IPS-NIHi7 (cell line): ENCODE measurements around the gene TRDMT1.
"Not testable (repeated sequence)": the region's sequence is repeated elsewhere in the genome, so short reads cannot be mapped to it uniquely, and the experiment has no call there.

Experiments used
- DNase-seq: peaks from one replicate; pipeline ENCODE4 v3.0.0; 2012; ENCODE audit warnings: mixed read lengths; ENCODE audit errors: extremely low spot score

The TRDMT1 gene

DNA sequence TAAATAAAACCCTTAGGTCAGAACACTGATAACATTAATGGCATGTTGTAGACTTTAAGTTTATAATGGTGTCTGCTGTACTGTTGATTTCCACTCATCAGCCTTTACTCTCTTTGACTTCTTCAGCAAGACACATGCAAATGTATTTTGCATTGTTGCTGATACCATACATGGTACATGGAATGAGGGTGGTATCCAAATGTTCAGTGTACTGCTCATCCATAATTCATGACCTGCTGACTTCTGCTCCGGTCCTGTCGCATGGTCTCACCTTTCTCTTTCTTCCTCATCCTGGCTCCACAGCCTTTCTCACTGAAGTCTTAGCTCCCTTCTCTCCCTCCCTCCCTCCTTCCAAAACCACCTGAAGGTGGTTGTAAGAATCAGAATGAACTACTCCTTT is 67.2 kb downstream of the TRDMT1 start:
- no peak for DNase-seq

DNA sequence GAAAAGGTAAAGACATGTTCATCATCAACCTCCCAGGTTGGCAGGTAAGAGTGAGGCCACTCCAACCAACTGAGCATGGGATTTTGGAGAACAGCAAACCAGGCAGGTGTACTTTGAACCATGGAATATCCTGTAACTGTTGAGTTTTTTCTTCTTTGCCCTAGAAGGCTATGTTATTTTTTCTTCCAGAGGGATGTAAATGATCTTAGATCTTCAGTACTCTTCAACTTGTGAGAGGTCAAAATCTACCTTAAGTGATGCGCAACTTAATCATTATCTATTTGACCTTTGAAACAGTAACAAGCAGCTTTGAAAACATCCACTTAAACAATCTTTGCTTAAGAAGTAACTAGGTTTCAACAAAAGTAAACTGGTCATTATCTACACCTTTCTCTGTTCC is 71.7 kb downstream of the TRDMT1 start, which contains the start of gene CUBN:
Gene CUBN (minus strand): TSS at position 71 of the 400 bp plus-strand sequence. CDS start 46 bp downstream, at position 25.
- no peak for DNase-seq

DNA sequence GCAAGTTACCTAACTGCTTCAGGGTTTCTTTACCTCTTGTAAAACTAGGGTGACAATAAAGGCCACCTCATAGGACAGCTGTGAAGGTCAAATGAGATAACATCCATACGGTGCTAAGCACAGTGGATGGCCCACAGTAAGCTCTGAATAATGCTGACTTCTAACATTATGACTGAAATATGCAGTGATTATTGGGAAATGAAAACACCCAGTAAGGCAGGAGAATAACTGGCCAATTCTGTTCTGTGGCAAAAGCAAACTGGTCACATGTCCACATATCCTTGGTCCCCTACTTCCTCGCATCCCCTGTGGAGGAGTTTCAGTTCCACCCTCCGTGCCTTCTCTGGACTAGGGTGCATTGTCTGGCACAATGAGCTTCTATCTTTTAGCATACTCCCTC is 73.2 kb downstream of the TRDMT1 start:
- no peak for DNase-seq

GRCh38 chr10:17126327-17126726 is 75.1 kb downstream of the TRDMT1 start:
- no peak for DNase-seq

DNA sequence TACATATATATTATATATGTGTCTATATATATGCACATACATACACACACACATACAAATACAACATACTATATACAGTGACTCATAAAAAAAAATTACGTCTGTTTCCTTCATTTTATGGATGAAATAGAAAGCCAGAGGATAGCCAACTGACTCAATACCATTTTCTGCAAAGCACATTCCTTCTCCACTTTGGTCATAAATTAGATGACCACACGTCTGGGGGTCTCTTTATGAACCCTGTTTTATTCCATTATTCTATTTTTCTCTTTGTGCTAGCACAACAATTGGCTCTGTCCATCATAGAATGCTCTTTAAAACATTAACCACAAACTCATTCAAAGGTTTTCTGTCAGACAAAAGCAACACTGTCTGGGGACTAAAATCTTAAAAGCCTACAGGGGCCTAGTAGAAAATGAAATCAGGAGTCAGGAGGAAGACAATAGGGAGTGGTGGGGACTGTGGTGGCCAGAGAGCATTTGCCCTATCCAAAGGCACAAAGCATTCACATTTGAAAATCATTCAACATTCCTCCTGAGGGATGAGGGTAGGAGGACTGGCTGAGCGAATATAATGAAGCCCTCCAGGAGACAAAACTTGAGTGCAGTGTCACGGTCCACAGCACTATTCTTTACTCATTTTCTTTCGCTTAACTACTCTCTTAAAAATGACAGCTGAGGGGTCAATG is 76.1 kb downstream of the TRDMT1 start:
- DNase-seq: no peak

GRCh38 chr10:17123961-17124360 is 77.5 kb downstream of the TRDMT1 start:
- no peak for DNase-seq

DNA sequence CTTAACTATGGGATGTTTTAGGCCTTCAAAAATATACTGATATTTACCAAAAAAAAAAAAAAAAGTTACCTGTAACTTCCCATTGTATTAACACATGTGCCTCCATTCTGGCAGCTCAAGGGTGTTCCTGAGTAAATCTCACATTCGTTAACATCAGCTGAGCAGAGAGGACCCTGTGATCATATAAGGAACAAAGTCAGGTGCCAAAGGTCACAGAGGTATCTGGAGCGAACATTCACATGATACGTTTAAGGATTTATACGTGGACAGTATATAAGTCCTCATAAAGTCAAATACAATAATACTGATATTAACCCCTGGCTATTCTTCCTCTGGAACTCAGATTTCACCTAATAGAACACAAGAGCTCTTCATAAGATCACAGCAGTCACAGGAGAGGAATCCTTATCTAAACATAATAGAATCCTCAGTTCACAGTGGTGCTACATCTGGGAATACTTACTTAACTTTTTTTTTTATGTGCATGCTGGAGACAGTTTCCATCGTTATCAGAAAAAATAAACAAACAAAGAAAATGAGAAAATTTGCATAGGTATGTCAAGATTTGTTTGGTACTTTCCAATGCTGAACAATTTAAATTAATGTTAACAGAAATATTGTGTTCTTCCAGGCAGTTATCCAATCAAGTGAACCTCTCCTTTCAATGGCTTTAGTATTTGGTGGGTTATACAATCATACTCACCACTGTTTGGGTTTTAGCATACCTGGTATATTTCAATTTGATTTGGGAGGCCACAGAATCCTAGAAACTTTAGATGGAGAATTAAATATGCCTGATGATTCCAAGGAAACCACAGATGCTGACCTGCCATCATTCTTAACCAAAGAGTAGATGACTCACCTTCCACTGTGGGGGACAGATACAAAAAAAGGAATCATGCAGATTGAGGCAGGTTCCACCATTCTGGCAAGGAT is 78.5 kb downstream of the TRDMT1 start:
- no peak for DNase-seq

GRCh38 chr10:17122052-17122451 is 79.4 kb downstream of the TRDMT1 start:
- DNase-seq: no peak

DNA sequence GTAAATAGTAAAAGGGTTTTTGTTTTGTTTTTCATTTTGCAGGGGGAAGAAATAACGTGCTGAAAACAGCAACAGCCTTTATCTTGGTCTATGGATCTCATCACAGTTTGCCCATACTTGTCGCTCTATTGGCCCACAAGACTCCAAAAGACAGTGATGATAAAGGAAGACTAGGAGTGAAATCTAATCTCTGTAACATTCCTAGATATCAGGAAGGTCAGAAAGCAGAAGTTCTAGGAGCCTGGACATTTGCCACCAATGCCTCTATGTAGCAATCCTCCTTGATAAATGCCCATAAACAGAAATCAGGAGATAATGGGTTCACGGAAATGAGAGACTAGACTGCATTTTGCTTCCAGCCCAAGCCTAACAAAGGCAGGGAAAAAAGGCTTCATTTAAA is 80.8 kb downstream of the TRDMT1 start:
- DNase-seq: no peak

DNA sequence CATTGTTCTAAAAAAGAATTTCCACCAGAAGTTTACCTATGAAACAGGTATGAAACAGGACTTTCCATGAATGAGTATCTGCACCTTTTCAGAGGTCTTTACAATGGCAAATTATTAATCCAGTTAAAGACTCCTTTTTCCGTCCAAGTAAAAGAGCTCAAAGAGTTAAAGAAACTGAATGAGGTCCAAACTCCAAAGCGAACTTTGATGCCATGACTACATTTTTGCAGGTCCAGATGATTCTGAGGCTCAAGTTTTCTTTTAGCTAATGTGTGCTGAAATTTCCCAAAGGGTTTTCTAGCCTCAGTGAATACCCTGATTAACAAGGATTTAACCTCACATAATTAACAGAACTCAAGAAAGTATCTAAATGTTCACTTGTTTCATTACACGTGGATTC is 81.6 kb downstream of the TRDMT1 start:
- DNase-seq: no peak

DNA sequence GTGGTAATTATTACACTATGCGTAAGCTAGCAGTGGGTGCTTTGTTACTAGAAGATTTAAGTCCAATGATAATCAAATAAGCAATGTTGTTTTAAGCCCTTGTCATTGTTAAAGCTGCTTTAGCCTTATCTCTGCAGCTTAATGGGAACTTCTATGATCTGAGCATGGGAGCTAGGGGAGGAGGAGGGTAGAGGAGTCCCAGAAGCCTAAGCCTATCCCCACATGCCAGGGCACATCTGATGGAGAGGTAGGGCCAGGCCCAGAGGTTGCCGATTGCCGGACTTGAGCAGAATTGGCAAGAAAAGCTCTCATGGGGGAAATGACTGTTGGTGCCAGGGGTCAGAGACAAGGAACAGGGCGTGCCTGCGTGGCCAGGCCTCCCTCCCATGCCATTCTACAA is 85.3 kb downstream of the TRDMT1 start:
- DNase-seq: no peak

DNA sequence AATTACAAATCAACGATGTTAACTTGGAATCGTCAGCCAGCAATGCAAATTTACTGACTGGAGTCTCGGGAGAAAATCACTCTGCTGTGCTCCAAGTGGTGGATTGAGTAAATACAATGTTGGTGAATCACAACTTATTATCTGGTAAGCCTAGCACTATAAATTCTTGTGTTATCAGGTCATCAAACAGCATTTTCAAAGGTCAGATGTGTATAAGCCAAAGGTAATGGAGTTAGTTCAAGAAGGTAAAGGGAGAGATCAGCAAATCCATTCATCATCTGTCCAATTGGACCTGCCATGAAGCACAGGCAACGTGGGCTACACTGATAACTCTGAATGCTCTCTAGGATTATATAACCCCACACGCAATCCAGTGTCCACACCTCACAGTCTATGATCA is 85.8 kb downstream of the TRDMT1 start:
- DNase-seq: no peak

- not testable (repeated sequence) for DNase-seq
Observed at GRCh38 chr10:17114878-17115444, 86.5 kb downstream of the TRDMT1 start.

DNA sequence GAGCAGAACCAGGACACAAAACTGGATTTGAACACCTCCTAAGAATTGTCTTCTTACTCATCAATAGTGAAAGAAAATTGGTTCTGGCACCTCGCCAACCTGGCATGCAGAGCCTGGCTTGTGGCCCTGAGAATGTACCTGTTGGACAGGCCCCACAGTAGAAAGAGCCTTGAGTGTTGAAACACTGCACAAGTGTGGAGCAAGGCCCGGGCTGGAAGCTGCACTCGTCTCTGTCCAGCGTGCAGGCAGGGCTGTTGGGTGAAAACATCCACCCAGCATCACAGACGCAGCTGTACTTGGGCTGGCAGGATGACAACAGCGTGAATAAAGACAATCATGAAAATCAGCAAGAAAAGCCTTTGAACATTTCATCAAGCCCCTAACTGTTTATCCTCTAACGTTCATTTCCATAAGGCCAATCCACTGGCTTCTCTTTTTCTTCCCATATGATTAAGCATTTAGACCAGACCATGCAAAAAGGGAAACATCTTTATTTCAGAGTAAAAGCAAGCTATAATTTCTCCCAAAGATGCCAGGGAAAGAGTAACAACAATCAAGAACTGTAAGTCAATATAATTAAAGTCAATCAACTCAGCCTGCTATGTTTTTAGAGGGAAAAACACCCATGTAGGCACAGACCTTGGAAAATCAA is 87.5 kb downstream of the TRDMT1 start:
- no peak for DNase-seq

GRCh38 chr10:17113346-17113745 is 88.1 kb downstream of the TRDMT1 start:
- DNase-seq: no peak

DNA sequence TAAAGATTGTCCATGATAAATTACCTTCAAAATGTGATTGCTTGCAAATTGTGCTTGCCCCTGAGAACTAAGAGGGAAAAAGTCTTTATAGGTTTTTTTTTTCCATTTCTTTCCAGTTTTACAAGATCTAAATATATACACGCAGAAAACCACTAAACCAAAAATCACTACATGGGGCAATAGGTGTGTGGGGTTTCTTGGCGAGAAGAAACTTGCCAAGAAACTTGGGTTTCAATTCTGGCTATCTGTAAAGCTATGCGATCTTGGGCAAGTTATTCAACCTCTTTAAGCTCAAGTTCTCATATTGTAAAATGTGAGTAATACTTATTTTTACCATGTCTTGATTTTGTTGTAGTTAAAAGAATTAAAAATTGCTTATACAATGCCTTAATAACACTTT is 88.9 kb downstream of the TRDMT1 start:
- no peak for DNase-seq

GRCh38 chr10:17109475-17110207 is 91.8 kb downstream of the TRDMT1 start:
- no peak for DNase-seq

- DNase-seq: no peak
Observed at GRCh38 chr10:17109046-17109445, 92.4 kb downstream of the TRDMT1 start.

GRCh38 chr10:17106991-17107390 is 94.5 kb downstream of the TRDMT1 start:
- DNase-seq: no peak

DNA sequence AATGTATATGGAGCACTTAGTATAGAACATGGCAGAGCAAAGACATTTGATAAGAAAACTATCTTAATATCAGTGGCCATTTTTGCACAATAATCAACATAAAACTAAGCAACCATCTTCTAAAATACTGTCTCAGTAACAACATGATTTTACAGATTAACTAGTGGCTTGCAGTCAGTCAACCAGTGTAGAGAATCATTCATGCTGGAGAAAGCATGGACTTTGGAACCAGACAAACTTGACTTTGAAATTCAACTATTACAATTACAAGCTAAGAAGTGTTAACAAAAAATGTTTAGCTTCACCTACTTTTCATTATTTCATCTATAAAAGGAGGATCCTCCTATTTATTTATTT is 99.6 kb downstream of the TRDMT1 start:
- DNase-seq: no peak

DNA sequence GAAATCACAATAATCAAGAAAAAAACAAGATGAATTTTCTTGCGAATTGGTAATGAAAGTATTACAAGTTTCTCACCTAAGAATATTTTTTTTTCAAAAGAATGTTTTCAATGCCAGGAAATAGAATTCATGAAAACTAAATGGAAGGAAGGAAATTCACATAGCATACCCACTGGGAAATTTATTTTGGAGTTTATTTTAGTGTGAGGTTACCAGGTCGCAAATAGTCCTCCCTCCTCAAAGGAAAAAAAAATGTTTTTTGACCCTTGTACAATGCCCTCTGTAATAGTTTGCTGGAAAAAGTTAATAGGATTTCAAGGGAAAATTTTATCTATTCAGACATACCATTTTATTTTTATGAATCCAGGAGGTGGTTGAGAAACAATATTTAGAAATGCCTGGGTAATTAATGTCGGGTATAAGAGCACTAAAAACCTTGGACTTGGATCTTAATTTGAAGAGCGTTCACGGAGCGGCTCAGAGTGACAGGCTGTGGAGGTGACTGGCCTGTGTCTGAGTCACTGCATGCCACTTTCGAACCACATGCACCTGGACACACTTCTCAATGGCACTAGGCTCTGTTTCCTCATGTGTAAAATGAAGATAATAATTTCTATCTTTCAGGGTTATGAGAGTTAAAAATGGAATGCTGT is 100.1 kb downstream of the TRDMT1 start:
- no peak for DNase-seq
